Heart left ventricle (tissue), 13 donors: Measurements from ENCODE around the gene SEC22B.
"Not testable (repeated sequence)": the region's sequence is repeated elsewhere in the genome, so short reads cannot be mapped to it uniquely, and the experiment has no call there.

Experiments
- CTCF ChIP-seq, 12 donors: fragments of 200-600 bp; sonication (generic) in 4 of 12; IDR thresholded peaks; one replicate each; pipeline versions ENCODE4 v1.5.0 to v1.8.0; 2018 to 2022; ENCODE audit warnings: antibody characterized with exemption in 12 of 12, mild to moderate bottlenecking in 5 of 12
- POLR2A ChIP-seq, 2 donors: fragments of 450-650 bp; IDR thresholded peaks; one replicate each; pipeline ENCODE4 v1.6.1; 2017; ENCODE audit warnings: antibody characterized with exemption in 2 of 2, mild to moderate bottlenecking in 2 of 2, moderate library complexity in 2 of 2
- donor health status: ischemic (EF 13 %, LVEDD 7.1; RV severe dilation, severe dysfunction).
- donor health status: DM: no; HTN: yes; CAD: no.
- donor health status: DM: no; HTN: no; CAD: no.
- donor health status: ischemic (EF 25% LVEDD 6.9; RV normal size, moderate dysfunction).
- donor health status: ischemic (EF 25% LVEDD 5.7; RV mildly dilated, moderate dysfunction).
- donor health status: ischemic (EF 35%, LVEDD 5.7; RV mildly dilated, moderate dysfunction).
- donor health status: nonischemic (EF 11% LVEDD 7.7; RV severe dilation, severe dysfunction).
- donor health status: DM: yes; HTN: yes; CAD: no.
- donor health status: PGD.
- donor health status: ischemic (EF 29% LVEDD 5.4; RV normal size, mild dysfunction).
- donor health status: nonischemic (EF 23%, LVEDD 6.1; RV moderate dilation, normal function).

GRCh38 chr1:120109180-120109579, 67.1 kb downstream of the SEC22B start:
- TF ChIP-seq CTCF, POLR2A (IDR thresholded peaks at IDR 0.05): not testable (repeated sequence)
